H1 (cell line): Measurements from ENCODE around the gene GPSM1. TPM values are rescaled to one million over a fixed set of nuclear protein-coding genes. Genes with fewer than 3 reads are reported as not detected.

Experiments used
- CTCF ChIA-PET: fragments of 300-600 bp; sonication (Branson Sonifier 250); formaldehyde crosslinking; loops from one replicate; lab custom pipeline; 2021; ENCODE audit not compliant: partially characterized antibody; lab: Charles Lee
- POLR2A ChIA-PET: fragments of 300-600 bp; sonication (Branson Sonifier 250); formaldehyde crosslinking; loops from one replicate; lab custom pipeline; 2021; ENCODE audit warnings: inconsistent platforms; ENCODE audit not compliant: partially characterized antibody; lab: Charles Lee
- DNase-seq, 2 experiments: peaks; one replicate each; pipeline versions ENCODE4 v3.0.0 to v3.0.0-alpha.2; 2010 to 2022; ENCODE audit warnings: low spot score in 2 of 2, low read depth in 1 of 2, mixed read lengths in 1 of 2
- FAIRE-seq: peaks from 2 replicates; lab custom pipeline; 2011; peaks lifted over from hg19 to GRCh38; lab: Jason Lieb, UNC
- H2AFZ ChIP-seq: 2 replicates; pipeline ENCODE4 v1.8.1; 2012; ENCODE audit warnings: low read length, inconsistent platforms
- H2AK5ac ChIP-seq: 2 replicates; pipeline ENCODE4 v1.6.1; 2013; ENCODE audit warnings: low read depth, low read length
- H2BK120ac ChIP-seq: replicated peaks from 2 replicates; pipeline ENCODE3; 2013; ENCODE audit warnings: low read depth, low read length, inconsistent platforms
- H2BK12ac ChIP-seq: 2 replicates; pipeline ENCODE4 v1.6.1; 2013; ENCODE audit warnings: low read depth, low read length
- H2BK15ac ChIP-seq: 2 replicates; pipeline ENCODE4 v1.6.1; 2013; ENCODE audit warnings: low read length
- H2BK20ac ChIP-seq: 2 replicates; pipeline ENCODE4 v1.6.1; 2013; ENCODE audit warnings: low read length
- H2BK5ac ChIP-seq: 2 replicates; pipeline ENCODE4 v1.6.1; 2013; ENCODE audit warnings: low read depth, low read length
- H3K14ac ChIP-seq: 2 replicates; pipeline ENCODE4 v1.6.1; 2013; ENCODE audit warnings: inconsistent platforms; ENCODE audit not compliant: insufficient read length
- H3K18ac ChIP-seq: 2 replicates; pipeline ENCODE4 v1.6.1; 2013; ENCODE audit warnings: low read length; ENCODE audit errors: extremely low read depth
- H3K23ac ChIP-seq: 2 replicates; pipeline ENCODE4 v1.6.1; 2013; ENCODE audit warnings: inconsistent platforms; ENCODE audit not compliant: insufficient read length
- H3K23me2 ChIP-seq: 2 replicates; pipeline ENCODE4 v1.6.1; 2013; ENCODE audit warnings: low read depth, low read length
- H3K27ac ChIP-seq: 2 replicates; pipeline ENCODE4 v1.6.1; 2011; ENCODE audit warnings: low read depth, low read length, inconsistent platforms
- H3K27me3 ChIP-seq, 4 experiments: replicated peaks in 1 of 4; 1 replicate in 1 of 4; 2 replicates in 3 of 4; pipeline versions ENCODE4 v1.6.1 to v1.8.1; 2011 to 2013; ENCODE audit warnings: low read length in 3 of 4, mild to moderate bottlenecking in 3 of 4, inconsistent platforms in 2 of 4, mixed read lengths in 2 of 4, moderate library complexity in 1 of 4; ENCODE audit not compliant: control insufficient read depth in 3 of 4, insufficient read depth in 3 of 4; ENCODE audit errors: extremely low read depth in 1 of 4
- H3K36me3 ChIP-seq, 4 experiments: 2 replicates each; pipeline versions ENCODE4 v1.6.1 to v1.8.1; 2011 to 2013; ENCODE audit warnings: mild to moderate bottlenecking in 4 of 4, low read length in 3 of 4, moderate library complexity in 2 of 4, control low read depth in 1 of 4, inconsistent platforms in 1 of 4; ENCODE audit not compliant: insufficient read depth in 4 of 4, control insufficient read depth in 2 of 4
- H3K4ac ChIP-seq: replicated peaks from 2 replicates; pipeline ENCODE3; 2013; ENCODE audit warnings: low read length, low read depth, mixed read lengths, inconsistent platforms; ENCODE audit not compliant: insufficient read length
- H3K4me1 ChIP-seq, 4 experiments: replicated peaks in 1 of 4; 1 replicate in 1 of 4; 2 replicates in 3 of 4; pipeline versions ENCODE4 v1.6.1 to v1.8.1; 2011 to 2013; ENCODE audit warnings: low read length in 3 of 4, inconsistent platforms in 2 of 4, mixed read lengths in 1 of 4; ENCODE audit not compliant: insufficient read depth in 4 of 4, control insufficient read depth in 3 of 4
- H3K4me2 ChIP-seq, 2 experiments: 2 replicates each; pipeline versions ENCODE4 v1.6.1 to v1.8.1; 2011 to 2013; ENCODE audit warnings: low read depth in 2 of 2, low read length in 2 of 2, control low read depth in 1 of 2, inconsistent platforms in 1 of 2, mild to moderate bottlenecking in 1 of 2; ENCODE audit not compliant: insufficient read depth in 1 of 2
- H3K4me3 ChIP-seq, 4 experiments: fragments of 200-600, 300-600 bp in 1 of 4; sonication (generic), shearing (Covaris generic), sonication (Bioruptor Twin) in 1 of 4; 2 replicates each; pipeline versions ENCODE4 v1.5.1 to v1.8.1; 2011 to 2016; ENCODE audit warnings: low read length in 4 of 4, low read depth in 3 of 4, control low read depth in 2 of 4, inconsistent platforms in 2 of 4, mild to moderate bottlenecking in 2 of 4, mixed read lengths in 1 of 4, moderate library complexity in 1 of 4; ENCODE audit not compliant: insufficient read depth in 2 of 4; ENCODE audit errors: extremely low read depth in 1 of 4
- H3K56ac ChIP-seq: replicated peaks from 2 replicates; pipeline ENCODE3; 2013; ENCODE audit warnings: low read depth, mild to moderate bottlenecking, mixed read lengths, low read length, inconsistent platforms; ENCODE audit not compliant: insufficient read length
- H3K79me1 ChIP-seq: 2 replicates; pipeline ENCODE4 v1.6.1; 2013; ENCODE audit warnings: low read depth, low read length, control low read depth
- H3K79me2 ChIP-seq, 2 experiments: 2 replicates each; pipeline versions ENCODE4 v1.6.1 to v1.8.1; 2012 to 2013; ENCODE audit warnings: low read length in 2 of 2, mild to moderate bottlenecking in 2 of 2, inconsistent platforms in 1 of 2; ENCODE audit not compliant: insufficient read depth in 2 of 2, control insufficient read depth in 1 of 2
- H3K9ac ChIP-seq, 4 experiments: replicated peaks in 1 of 4; 1 replicate in 1 of 4; 2 replicates in 3 of 4; pipeline versions ENCODE4 v1.6.1 to v1.8.1; 2011 to 2013; ENCODE audit warnings: low read depth in 3 of 4, low read length in 3 of 4, control low read depth in 2 of 4, mild to moderate bottlenecking in 2 of 4, moderate library complexity in 2 of 4, inconsistent platforms in 1 of 4; ENCODE audit errors: extremely low read depth in 1 of 4
- H3K9me3 ChIP-seq, 2 experiments: 2 replicates each; pipeline versions ENCODE4 v1.6.1 to v1.8.1; 2012 to 2013; ENCODE audit warnings: mild to moderate bottlenecking in 2 of 2, moderate library complexity in 2 of 2, control low read depth in 1 of 2, inconsistent platforms in 1 of 2, low read depth in 1 of 2, low read length in 1 of 2, mixed read lengths in 1 of 2; ENCODE audit not compliant: insufficient read depth in 2 of 2
- H4K20me1 ChIP-seq, 2 experiments: replicated peaks in 1 of 2; 2 replicates each; pipeline versions ENCODE3 to v1.8.1; 2011 to 2013; ENCODE audit warnings: inconsistent platforms in 2 of 2, low read length in 2 of 2, mild to moderate bottlenecking in 1 of 2; ENCODE audit not compliant: insufficient read depth in 2 of 2, control insufficient read depth in 1 of 2
- H4K5ac ChIP-seq: 2 replicates; pipeline ENCODE4 v1.6.1; 2013; ENCODE audit warnings: low read length, low read depth, mixed read lengths, inconsistent platforms; ENCODE audit not compliant: insufficient read length
- H4K8ac ChIP-seq: 2 replicates; pipeline ENCODE4 v1.8.0; 2013; ENCODE audit warnings: mild to moderate bottlenecking, moderate library complexity, low read length, inconsistent platforms; ENCODE audit not compliant: insufficient read depth; ENCODE audit errors: extremely low read depth
- H4K91ac ChIP-seq: replicated peaks from 2 replicates; pipeline ENCODE3; 2013; ENCODE audit warnings: low read length, mixed read lengths, inconsistent platforms; ENCODE audit not compliant: insufficient read length
- KDM1A ChIP-seq: fragments of 200-600, 300-600 bp; sonication (generic); IDR thresholded peaks from 2 replicates; pipeline ENCODE4 v1.7.1; 2016; ENCODE audit warnings: mild to moderate bottlenecking, low read length, borderline replicate concordance
- SRF ChIP-seq: IDR thresholded peaks from 2 replicates; pipeline ENCODE4 v1.6.1; 2011; ENCODE audit warnings: mild to moderate bottlenecking, low read depth, low read length, moderate library complexity
- WGBS, 2 experiments: shearing (Covaris generic) in 1 of 2; methylation state at CpG; one replicate each; pipeline versions ENCODE4 v1.1.6 to v1.1.7; 2013 to 2015; ENCODE audit warnings: low lambda C conversion rate in 2 of 2, mixed read lengths in 2 of 2, inconsistent platforms in 1 of 2, low coverage in 1 of 2, missing lambda C conversion rate in 1 of 2; ENCODE audit not compliant: insufficient replicate concordance in 2 of 2, insufficient coverage in 1 of 2, insufficient read length in 1 of 2; ENCODE audit errors: extremely low coverage in 1 of 2, missing lambda C conversion rate in 1 of 2; 5-methylcytosine and 5-hydroxymethylcytosine counted together
- polyA plus RNA-seq, 7 experiments: library from polyadenylated mRNA; depleted of rRNA in 3 of 7; stranded (reverse) in 5 of 7; unstranded in 2 of 7; fragments of >200 nt in 5 of 7; fragments of 200-250 nt in 2 of 7; gene quantifications; 1 replicate in 5 of 7; 2 replicates in 1 of 7; 4 replicates in 1 of 7; pipeline versions ENCODE4 v1.2.1 to v1.2.3, GENCODE V29; 2011 to 2013; ENCODE audit warnings: missing spikeins in 2 of 7, mixed read lengths in 2 of 7
- total RNA-seq: library from RNA; stranded (reverse); fragmentation: NEBNext Ultra II Directional; extraction: Animal tissue kit (Norgen Biotek cat#: 25700); gene quantifications from 2 replicates; pipeline ENCODE4 v1.2.1, GENCODE V29; 2021
- TF ChIP-seq, protein P1 (sequence below): IDR thresholded peaks from 2 replicates; pipeline ENCODE4 v1.6.1; 2012; ENCODE audit warnings: inconsistent platforms

The GPSM1 gene
- total and polyA plus RNA-seq, 2 of the 8 experiments (the other 6 are each of a cell fraction or from before 2014, with no cell fraction given) = 12.8 to 18.0 TPM

DNA sequence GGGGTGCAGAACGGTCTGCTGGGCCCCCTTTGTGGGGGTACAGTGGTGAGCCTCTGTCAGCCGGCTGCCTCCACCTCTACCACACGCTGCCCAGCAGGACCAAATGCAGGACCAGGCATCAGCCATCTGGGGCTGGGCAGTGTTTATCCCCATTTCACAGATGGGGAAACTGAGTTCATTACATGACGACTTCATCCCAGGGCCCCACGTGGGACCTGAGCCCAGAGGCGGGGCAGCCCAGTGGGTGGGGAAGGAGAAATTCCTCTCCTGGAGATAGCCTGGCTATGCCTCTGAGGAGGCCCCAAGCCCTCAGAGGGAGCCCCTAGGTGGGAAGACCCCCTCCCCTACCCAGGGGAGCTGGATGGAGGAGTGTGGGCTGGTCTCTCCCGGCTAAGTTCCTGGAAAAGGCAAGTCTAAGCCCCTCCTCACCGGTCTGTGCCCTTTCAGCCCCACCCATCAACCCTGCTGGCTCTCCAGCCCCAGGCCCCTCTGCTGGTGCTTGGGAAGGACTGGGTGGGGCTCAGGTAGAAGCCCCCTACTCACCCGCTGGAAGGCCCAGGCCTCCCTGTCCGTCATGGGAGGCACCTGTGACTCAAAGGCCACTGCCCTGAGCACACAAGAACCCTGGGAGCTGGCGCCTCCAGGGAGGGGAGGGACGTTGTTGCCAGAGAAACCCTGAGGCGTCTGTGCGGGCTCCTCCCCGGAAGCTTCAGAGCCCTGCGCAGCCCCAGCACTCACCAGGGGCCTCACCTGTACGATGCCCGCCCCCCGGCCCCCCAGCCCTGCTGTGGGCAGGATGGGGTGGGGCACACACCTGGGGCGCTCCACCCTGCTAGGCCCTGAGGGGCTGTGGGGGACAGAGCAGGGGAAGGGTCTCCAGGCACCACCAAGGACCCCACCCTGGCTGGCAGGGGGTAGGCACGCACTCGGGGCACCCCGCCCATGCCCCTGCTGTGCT is 16.0 kb upstream of the GPSM1 start:
- H3K4ac ChIP-seq = no peak overlapping the region
- H3K23ac ChIP-seq = no peak overlapping the region
- H2BK20ac ChIP-seq = no peak overlapping the region
- no peak overlapping the region for H2BK5ac ChIP-seq
- no peak overlapping the region for H2BK120ac ChIP-seq
- POLR2A ChIA-PET = interaction anchor here (1.0 to 1.5 kb wide), 3 partner anchors 12 to 15 kb away, joined by 3 to 4 read pairs (median 3); no protein-coding TSS in a partner anchor
- peaks cover 0 to 20% of the 10 kb centered on the region in 2 experiments for H4K20me1 ChIP-seq
- no peak overlapping the region for H3K56ac ChIP-seq
- no peak for FAIRE-seq
- H3K36me3 ChIP-seq = no peaks in the 10 kb centered on the region; a peak in 1 of 8 replicates
- H3K9me3 ChIP-seq = peaks cover 13 to 16% of the 10 kb centered on the region in 2 experiments
- H2AK5ac ChIP-seq = no peak overlapping the region
- TF ChIP-seq, protein P1, sequence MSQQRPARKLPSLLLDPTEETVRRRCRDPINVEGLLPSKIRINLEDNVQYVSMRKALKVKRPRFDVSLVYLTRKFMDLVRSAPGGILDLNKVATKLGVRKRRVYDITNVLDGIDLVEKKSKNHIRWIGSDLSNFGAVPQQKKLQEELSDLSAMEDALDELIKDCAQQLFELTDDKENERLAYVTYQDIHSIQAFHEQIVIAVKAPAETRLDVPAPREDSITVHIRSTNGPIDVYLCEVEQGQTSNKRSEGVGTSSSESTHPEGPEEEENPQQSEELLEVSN = no peak
- TF ChIP-seq KDM1A (peak; percentile 69; the same call in 1 of the 2 replicates), SRF (no peak)
- TF ChIP-seq, all 59 proteins: peak for 1
- Histone ChIP-seq H3K14ac (no peak overlapping the region), H4K5ac (peak overlapping the region; percentile 35), H3K23me2 (peaks cover 25% of the 10 kb centered on the region), H2AFZ (no peak overlapping the region), H3K27me3 (no peaks in the 10 kb centered on the region; a peak in 1 of 7 replicates), H2BK15ac (0 out of 2 replicates have a peak overlapping the region, but pooled peaks have one; percentile 16), H3K27ac (no peak overlapping the region), H3K4me3 (no peak overlapping the region), H3K9ac (no peak overlapping the region), H3K4me2 (no peak overlapping the region), H3K79me2 (no peaks in the 10 kb centered on the region), H3K18ac (no peak overlapping the region), H4K91ac (no peak overlapping the region), H3K79me1 (no peaks in the 10 kb centered on the region; the same call in 1 of the 2 replicates), H4K8ac (peak overlapping the region; percentile 41; the same call in 1 of the 2 replicates), H2BK12ac (no peak overlapping the region), H3K4me1 (0 out of 7 replicates have a peak, but pooled peaks cover 0 to 3% (median 0%) of the 10 kb centered on the region in 4 experiments)
- no peak for DNase-seq
- CTCF ChIA-PET = interaction anchor here (0.9 to 4.9 kb wide), 8 partner anchors 12 to 407 kb away, joined by 3 to 46 read pairs (median 8); no protein-coding TSS in a partner anchor
- 81% methylated on average over 11 of the region's 23 CpGs; no CpG with 5 or more reads in 1 of the 2 experiments for WGBS, 2 experiments
